GM18519 (cell line): ENCODE data around the gene COL4A2.
A peak's percentile ranks its signal among the peaks of the same experiment; 100 is the strongest.

Experiments
- ATAC-seq: cut with Tn5 transposase; IDR thresholded peaks from one replicate; pipeline ENCODE4 v1.9.1; 2021; ENCODE audit warnings: mild to moderate bottlenecking, moderate library complexity; ENCODE audit not compliant: unreplicated experiment, low FRiP score

Gene COL4A2

DNA sequence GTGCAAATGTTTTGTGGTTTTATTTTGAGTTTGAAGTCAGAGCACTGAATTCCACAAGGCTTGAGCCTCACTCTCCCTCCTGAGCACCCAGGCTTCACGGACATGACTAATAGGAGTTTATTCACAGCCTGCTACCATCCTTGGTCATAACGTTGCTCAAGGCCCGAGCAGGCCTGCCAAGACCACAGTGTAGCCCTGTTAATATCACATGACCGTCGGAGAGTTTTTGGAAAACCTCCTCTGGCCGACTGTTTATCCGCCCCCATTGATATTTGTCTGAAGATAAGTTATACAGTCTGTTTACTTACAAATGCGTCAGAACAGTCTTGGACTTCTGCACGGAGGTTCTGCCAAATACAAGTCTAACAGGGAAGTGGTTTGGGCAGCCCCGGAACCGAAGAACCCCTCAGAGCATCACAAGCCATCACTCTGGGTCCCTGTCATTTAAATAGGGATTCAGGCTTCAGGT lies 89.9 kb downstream of the COL4A2 start:
- ATAC-seq: no peak

DNA sequence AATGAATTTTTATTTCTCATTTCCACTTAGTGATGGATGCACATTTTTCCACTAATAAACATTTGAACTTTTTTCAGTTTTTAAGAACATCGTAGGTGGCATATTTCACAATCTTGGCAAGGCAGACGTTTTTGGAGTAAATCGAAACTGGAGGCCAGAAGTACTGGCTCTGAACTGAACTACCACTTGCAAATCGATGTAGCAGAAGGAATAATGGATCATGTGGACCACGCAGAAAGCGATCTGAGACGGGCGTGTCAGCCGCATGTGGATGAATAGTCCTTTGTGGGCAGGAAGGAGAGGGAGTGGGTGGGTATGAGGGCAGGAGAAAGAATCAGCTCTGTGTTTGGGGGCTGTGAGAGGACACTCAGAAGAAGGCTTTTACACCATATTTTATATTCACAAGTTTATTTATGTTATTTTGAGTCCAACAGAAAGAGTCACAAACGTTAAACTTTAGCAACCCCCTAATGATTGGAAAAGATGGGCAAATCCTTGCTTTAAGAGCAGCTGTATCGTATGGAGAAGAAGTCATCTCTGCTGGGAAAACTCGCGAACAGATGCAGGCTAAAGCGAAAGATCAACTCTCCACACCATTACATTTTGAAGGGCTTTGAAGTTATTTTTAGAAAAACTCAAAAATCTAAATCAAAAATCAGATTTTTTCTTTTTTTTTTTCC lies 90.5 kb downstream of the COL4A2 start:
- ATAC-seq: no peak

DNA sequence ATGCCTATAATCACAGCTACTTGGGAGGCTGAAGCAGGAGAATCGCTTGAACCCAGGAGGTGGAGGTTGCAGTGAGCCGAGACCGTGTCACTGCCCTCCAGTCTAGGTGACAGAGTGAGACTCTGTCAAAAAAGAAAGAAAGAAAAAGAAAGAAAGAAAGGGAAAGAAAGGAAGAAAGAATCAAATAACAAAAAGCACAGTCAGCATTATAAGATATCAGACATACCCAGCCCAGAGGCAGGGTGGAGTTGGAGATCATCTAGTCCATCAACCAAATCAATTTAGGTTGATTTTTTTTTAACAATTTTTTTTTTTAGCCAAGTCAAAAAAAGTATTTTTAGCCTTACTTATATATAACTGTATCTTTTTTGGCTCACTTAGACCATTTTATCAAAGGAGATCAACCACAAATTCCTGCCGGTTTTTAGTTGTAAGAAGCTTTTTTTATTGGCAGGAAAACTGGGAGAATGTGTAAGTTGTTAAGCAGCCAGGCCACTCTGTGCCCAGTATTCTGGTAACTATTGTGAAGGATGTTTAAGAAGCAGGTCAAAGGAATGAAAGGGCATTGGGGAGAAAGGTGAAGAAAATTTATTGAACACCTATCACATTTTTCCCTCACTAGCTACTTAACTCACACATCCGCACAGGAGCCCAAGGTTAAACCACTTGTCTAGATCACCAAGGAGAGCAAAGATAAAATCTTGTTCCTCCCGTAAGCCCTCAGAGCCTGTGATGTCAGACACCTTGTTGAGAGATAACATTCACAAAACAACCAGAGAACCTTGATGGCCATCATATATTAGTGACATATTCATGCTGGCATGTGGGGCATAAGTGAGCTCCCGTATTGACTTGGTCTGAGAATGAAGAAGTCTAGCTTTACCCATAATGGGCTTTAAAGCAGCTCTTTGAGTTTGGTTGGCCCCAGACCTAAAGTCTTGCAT lies 91.8 kb downstream of the COL4A2 start:
- ATAC-seq: no peak

DNA sequence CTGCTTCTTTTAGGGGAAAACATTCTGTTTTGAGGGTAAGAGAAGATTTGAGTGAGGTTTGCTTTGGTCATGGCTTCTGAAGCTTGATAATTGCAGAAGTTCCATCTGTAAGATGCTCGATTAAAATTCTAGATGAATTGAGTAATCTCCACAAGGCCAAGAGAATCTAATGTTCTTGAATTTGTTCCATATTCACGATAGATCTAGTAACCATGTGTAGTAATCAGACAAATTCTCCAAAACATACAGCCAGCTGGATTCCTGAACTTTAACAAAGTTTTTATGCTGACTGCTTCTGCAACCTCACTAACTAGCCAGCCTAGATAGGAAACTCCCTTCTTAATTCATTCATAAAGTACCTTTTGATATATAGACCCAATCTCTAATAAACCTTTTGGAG lies 92.7 kb downstream of the COL4A2 start:
- ATAC-seq: no peak

DNA sequence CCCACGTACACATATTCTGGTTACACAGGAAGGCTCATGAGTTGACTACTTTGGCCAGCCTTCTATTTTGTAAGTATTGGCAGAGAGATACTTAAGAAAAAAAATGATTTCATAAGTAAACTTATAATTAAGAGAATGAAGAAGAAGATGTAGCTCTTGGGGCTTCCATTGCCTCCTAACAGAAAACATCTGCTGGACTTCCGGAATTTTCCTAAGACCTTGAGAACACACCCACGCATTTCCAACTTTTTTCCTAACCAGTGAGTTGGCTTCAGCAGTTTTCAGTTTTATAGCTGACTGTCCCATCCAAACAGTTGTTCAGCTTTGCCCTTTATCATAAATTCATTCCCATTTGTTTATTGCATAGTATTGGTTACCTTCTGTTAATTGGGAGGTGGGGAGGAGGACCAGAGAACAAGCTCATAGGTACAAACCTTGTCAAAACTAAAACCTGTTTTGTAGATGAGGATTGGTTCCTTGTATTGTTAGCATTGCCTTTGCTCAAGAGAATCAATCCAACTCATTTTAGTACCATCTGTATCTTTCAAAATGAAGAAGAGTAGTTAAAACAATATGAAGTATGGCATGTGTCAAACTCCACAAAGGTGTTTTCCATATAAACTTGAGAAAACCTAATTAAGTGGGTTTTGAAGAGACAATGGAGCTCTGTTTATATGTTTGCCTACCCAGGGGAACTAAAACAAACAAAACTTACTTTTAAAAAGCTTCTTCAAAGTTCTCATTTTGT lies 93.9 kb downstream of the COL4A2 start:
- no peak for ATAC-seq

DNA sequence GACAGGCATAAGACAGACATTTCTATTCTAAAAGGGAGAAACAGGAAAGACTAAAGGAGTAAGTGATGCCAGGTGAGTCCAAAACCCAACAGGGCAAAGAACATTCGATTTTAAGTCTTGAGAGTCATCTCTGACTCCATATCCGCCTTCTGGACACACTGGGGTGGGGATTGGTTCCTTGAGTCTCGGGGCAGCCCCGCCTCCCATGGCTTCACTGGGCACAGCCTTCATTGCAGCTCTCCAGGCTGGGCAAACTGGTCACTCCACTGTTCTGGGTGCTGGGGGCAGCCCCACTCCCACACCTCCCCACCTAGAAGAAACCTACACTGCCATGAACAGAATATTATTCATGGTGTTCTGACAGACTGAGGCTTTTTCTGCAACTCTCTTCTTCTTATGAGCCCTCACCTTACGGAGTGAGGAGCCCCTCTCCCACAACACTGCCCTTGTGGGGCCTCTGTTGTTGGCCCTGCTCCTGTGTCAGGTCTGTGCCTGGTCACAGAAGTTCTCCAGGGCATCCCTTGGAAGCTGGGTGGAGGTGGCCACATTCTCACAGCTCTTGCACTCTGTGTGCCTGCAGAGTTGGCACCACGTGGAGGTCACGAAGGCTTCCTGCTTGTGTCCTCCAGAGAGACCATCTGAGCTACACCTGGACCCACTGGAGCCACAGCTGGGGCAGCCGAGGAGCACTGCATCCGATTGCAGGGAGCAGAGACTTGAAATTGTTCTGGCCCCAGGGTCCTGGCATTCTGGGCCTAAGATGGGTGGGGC lies 95.4 kb downstream of the COL4A2 start:
- no peak for ATAC-seq

DNA sequence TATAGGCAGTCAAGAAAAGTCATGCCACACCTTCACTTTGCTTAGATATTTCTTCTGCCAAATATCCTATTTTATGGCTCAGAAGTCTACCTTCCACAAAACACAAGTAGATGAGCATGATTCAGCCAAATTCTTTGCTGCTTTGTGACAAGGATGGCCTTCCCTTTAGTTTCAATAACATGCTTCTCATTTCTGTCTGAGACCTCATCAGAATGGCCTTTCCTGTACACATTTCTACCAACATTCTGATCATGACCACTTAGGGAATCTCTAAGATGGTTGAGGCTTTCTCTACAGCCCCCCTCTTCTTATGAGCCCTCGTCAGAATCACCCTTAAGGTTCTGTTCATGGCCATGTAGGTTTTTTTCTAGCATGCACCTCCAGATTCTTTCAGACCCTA lies 96.2 kb downstream of the COL4A2 start:
- no peak for ATAC-seq

DNA sequence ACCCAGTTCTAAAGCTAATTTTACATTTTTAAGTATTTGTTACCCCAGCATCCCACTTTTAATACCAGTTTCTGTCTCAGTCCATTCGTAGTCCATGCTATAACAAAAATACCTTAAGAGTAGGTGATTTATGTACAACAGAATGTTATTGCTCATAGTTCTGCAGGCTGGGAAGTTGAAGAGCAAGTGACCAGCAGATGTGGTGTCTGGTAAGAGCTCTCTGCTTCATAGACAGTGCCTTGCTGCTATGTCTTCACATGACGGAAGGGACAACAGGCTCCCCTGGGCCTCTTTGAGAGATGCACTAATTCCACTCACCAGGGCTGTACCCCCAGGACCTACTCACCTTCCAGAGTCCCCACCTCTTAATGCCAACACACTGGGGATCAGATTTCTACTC lies 96.6 kb downstream of the COL4A2 start:
- ATAC-seq: no peak

DNA sequence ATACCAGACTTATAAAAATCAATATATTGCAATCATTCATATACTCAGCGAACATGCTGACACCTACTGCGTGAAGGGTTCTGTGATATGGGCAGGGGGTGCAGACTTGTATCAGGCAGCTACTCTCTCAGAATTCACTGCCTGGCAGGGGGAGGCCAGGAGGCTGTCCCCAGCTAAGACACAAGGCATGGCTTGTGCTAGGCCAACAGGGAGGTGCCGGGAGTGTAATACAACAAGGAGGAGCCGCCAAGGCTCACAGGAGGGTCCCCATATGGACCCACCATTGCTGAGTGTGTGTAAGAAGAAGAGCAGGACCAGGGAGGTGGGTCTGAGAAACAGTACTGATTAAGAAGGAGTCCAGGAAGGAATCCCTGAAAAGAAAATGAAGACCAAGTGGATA lies 97.2 kb downstream of the COL4A2 start:
- no peak for ATAC-seq

DNA sequence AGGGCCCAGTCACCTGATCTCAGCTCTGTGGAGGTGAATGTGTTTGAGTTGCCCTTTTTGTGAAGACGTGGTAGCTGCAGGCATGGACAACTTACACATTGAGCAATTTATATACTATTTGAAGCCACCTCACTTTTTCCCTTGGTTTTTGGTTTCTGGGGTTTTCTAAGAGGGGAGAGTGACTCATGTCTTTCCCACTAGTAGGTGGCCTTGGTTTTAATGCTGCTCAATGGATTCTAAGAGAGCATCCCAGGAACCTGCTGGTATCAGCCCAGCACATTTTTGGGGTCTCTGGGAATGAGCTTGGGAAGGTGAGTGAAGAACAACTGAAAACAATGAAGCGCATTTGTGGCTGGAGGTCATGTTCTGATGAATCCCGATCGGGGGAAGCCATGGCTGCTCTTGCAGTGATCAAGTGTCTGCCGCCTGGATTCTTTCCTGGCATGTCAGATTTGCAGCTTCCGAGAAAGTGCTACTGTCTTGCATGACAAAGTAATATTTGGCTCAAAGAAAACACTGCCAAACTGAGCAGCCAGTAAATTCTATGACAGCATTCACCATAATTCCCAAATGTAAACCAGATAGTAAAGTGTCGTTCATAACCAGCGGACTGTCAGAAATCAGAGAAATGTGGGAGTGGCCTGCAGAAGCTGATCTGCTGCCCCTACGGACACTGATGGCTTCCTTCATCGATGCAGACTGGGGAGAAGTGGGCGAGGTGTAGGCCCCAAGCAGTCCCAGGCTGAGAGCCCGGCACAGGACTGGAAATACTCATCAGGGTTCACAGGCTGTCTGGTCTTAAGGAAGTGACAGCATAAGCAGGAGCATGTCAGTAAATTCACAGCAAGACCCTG lies 98.7 kb downstream of the COL4A2 start:
- no peak for ATAC-seq

DNA sequence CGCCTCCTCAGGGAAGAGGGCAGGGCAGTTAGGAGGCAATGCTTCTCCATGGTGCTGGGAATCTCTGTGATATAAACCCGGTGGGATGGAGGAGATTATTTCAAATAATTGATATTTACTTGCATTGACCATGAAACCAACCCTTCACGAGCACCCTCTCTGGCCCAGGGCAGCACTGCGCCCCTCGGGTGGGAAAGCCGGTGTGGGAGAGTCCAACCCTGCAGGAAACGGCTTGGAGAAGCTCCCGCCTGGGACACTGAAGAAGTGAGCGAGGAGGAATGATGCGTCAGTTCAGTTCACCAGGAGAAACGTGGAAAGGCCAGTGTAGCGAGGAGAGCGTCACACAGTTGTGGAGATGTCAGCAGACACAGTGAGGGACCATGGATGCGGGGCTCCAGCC lies 99.9 kb downstream of the COL4A2 start:
- no peak for ATAC-seq

DNA sequence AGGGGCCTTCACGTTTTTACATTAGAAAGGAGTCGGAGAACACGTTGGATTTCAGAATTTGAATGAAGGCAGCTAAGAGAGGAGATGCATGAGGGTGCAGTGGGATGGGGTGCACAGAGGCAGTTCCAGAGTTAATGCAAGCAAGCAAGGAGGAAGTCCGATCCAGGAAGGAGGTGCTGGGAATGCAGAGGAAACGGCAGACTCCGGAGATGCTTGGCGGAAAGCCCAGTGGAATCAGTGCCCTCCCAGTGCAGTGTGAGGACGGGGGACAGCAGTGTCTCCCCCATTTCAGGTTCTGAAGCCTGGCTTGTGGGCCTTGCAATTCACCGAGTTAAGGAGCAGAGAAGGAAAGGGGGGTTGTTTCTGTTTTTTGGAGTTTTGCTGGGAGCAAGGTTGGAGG lies 100.4 kb downstream of the COL4A2 start:
- ATAC-seq: no peak

DNA sequence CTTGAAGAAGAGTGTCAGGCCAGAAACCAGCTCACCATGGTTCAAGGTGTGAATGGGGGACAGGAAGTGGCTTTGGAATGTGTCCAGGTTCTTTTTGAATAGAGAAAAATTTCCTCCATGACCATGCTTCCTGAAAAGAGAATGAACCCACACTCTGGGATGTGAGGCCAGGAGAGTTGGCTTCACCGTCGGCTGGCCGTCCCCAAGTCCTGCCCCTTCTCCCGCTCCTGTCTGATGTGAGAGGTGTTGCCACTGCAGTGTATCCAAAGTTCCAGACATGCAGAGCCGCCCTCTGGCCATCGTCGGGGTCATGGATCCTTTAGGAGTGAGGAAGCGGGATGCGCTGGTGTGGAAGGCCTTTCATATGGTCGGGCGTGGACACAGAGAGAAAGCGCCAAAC lies 101.2 kb downstream of the COL4A2 start:
- ATAC-seq: no peak

DNA sequence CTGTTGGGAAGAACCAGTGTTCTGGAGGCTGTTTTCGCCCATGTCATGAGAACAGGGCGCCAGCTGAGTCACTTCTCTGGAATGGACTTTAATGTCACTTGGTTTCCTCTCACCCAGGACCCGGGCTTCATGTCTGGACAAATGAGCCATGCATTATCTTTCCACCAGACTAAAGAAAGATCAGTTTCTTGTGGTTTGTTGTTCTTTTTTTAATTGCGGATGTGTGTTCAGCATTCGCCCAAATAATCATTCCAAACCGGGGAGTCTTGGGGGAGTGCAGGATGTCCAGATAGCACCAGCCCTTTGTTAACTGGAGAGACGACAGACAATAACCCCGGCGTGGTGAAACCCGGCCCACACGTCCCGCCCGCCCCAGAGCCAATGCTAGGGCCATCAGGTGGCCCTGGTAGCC lies 102.5 kb downstream of the COL4A2 start:
- no peak for ATAC-seq

DNA sequence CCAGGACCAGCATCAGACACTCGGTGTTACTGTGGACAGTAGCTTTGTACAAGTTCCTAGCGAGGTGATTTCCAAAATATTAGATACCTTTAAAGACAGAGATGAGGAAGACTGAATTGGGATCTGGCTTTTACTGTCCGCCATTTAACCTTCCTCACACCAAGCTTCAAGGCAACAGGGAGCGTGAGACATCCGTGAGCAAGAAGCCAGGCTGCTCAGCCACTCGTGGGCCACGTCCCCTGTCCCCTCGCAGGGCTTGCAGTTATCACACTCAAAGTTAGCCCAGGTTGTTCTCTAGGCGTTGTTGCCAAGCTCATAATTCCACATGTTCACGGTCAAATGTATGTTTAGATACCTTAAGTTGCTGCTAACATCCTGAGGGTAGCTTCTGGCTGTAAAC lies 102.9 kb downstream of the COL4A2 start:
- no peak for ATAC-seq

DNA sequence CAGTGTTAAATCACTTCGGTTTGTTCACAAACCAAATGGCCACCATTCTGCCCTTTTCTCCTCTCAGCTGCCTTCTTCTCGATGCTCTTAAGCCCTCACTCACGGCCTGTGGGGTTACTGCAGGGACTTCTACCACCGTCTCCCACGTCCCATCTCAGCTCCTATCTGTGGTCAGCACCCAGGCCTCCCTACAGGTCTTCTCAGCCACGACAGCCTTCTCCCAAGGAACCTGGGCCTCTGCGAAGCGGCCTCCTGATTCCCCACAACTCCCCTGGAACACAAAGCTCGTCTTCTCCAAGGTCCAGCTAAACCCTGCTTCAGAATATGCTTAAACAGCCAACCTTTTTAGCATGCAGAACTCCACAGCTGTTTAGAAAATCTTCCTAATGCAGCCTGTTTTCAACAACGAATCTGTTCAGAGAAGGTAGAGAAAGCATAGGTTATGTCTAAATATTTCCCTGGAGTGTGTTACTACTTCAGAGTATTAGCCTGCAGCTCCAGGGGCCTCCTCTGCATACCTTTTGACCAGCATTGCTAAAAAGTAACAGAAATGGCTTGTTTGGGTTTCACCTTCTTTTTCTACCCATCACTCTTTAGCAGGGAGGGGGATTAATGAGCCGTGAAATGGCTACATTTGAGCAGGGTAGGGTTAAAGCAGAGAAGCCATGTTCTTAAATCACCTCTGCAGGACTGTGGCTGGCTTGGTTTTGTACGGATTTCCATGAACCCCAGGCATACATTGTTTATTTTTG lies 104.0 kb downstream of the COL4A2 start:
- ATAC-seq: no peak

DNA sequence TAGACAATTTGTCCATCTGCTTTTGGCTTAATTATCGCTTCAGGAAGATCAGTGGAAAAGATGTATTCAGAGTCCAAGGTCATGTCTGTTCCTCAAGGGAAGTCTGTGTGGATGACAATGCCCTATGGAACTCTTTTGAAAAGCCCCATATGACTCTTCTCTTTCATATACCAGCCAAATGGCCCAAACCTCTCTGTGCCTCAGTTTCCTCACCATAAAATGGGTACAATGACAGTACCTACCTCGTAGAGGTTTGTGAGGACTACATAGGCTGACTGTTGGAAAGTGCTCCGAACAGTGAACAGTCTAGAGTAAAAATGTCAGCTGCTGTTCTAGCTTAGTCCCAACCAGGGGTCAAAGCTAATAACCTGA lies 104.6 kb downstream of the COL4A2 start:
- no peak for ATAC-seq

DNA sequence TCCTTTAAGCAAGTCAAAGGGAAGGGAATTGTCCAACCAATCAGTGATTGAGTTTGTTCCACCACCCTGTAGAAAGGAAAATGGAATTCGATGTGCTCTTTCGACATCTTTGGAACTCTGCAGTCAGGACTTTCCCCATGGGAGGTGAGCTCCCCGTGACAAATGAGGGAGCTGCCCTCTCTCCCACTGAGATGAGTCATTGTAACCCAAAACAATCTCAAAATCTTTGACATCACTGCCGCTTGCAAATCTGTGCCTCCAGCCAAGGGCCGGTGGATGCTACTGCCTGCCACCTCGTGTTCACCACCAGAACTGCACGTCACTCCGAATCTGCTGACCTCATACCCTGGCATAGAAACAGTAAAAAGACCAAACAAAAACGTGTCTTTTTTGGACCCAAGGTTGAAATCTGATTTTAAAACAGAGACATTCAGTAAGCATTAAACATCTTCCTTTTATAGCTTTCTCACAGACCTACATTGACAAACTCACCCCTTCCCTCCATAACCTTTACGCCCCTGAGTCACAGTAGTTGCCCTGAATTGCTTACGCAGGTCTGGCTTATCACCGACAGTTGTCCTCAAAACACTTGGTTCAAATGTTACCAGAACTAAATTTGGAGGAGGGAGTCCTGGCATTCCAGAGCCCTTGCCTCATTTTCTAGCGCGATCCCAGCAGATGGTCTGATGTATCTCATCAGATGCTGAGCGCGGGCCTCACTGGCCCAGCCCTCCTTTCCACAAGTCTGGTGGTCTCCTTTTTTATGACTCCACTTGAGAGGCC lies 105.2 kb downstream of the COL4A2 start:
- ATAC-seq: peak; percentile 95
